ENCODE measurements around the gene CCN2.

- no peak for TF ChIP-seq CTCF (IDR thresholded peaks at IDR 0.05)
- no peak for TF ChIP-seq POLR2A (IDR thresholded peaks at IDR 0.05)
Measured at GRCh38 chr6:131916847-131917246, 34.3 kb downstream of the CCN2 start.

Data from adrenal gland (tissue), 5 donors.